Fibroblast of skin of right biceps (primary cell): ENCODE results near the gene TBCEL.
"Not testable (repeated sequence)": the region's sequence is repeated elsewhere in the genome, so short reads cannot be mapped to it uniquely, and the experiment has no call there.

ENCODE experiments used
- DNase-seq: peaks from one replicate; pipeline ENCODE4 v3.0.0-alpha.2; 2013

Gene TBCEL

GRCh38 chr11:121029813-121030445 lies 6.0 kb downstream of the TBCEL start:
- DNase-seq = no peak

GRCh38 chr11:121031167-121031566 lies 7.3 kb downstream of the TBCEL start:
- DNase-seq = no peak

- not testable (repeated sequence) for DNase-seq
These were observed 7.7 kb downstream of the TBCEL start for GRCh38 chr11:121031648-121032047.

GRCh38 chr11:121032546-121032945 lies 8.6 kb downstream of the TBCEL start:
- DNase-seq = no peak

- no peak for DNase-seq
These were observed 9.7 kb downstream of the TBCEL start for GRCh38 chr11:121033635-121034034.

- DNase-seq = no peak
These were observed 11.4 kb downstream of the TBCEL start for GRCh38 chr11:121035169-121035755.

GRCh38 chr11:121035780-121036179 lies 11.9 kb downstream of the TBCEL start:
- DNase-seq = peak; percentile 51

- DNase-seq = no peak
These were observed 13.1 kb downstream of the TBCEL start for GRCh38 chr11:121037016-121037415.

GRCh38 chr11:121038648-121039409 lies 14.9 kb downstream of the TBCEL start:
- no peak for DNase-seq

GRCh38 chr11:121039971-121040613 lies 16.2 kb downstream of the TBCEL start:
- no peak for DNase-seq

GRCh38 chr11:121040614-121041002 lies 16.7 kb downstream of the TBCEL start:
- DNase-seq = no peak

GRCh38 chr11:121041072-121041471 lies 17.2 kb downstream of the TBCEL start:
- no peak for DNase-seq

GRCh38 chr11:121042296-121042695 lies 18.4 kb downstream of the TBCEL start:
- DNase-seq = no peak

- no peak for DNase-seq
These were observed 24.0 kb downstream of the TBCEL start for GRCh38 chr11:121047926-121048325.

GRCh38 chr11:121048464-121049233 lies 24.7 kb downstream of the TBCEL start:
- DNase-seq = no peak

GRCh38 chr11:121053244-121053643 lies 29.3 kb downstream of the TBCEL start:
- DNase-seq = no peak

GRCh38 chr11:121054266-121054665 lies 30.4 kb downstream of the TBCEL start:
- DNase-seq = no peak

GRCh38 chr11:121055076-121055475 lies 31.2 kb downstream of the TBCEL start:
- DNase-seq = no peak

GRCh38 chr11:121057922-121058321 lies 34.0 kb downstream of the TBCEL start:
- no peak for DNase-seq

GRCh38 chr11:121058941-121059340 lies 35.0 kb downstream of the TBCEL start:
- no peak for DNase-seq

- no peak for DNase-seq
These were observed 35.7 kb downstream of the TBCEL start for GRCh38 chr11:121059605-121060004.

- DNase-seq = no peak
These were observed 39.8 kb downstream of the TBCEL start for GRCh38 chr11:121063728-121064127.

GRCh38 chr11:121066623-121067022 lies 42.7 kb downstream of the TBCEL start:
- DNase-seq = no peak
